OCI-M2 (cell line): Measurements from ENCODE around the gene RNF215.
"Not testable (repeated sequence)": the region's sequence is repeated elsewhere in the genome, so short reads cannot be mapped to it uniquely, and the experiment has no call there.

Source experiments
- DNase-seq: peaks from one replicate; lab custom pipeline; 2025; ENCODE audit not compliant: unreplicated experiment; lab: John Stamatoyannopoulos, UW

RNF215 gene

DNA sequence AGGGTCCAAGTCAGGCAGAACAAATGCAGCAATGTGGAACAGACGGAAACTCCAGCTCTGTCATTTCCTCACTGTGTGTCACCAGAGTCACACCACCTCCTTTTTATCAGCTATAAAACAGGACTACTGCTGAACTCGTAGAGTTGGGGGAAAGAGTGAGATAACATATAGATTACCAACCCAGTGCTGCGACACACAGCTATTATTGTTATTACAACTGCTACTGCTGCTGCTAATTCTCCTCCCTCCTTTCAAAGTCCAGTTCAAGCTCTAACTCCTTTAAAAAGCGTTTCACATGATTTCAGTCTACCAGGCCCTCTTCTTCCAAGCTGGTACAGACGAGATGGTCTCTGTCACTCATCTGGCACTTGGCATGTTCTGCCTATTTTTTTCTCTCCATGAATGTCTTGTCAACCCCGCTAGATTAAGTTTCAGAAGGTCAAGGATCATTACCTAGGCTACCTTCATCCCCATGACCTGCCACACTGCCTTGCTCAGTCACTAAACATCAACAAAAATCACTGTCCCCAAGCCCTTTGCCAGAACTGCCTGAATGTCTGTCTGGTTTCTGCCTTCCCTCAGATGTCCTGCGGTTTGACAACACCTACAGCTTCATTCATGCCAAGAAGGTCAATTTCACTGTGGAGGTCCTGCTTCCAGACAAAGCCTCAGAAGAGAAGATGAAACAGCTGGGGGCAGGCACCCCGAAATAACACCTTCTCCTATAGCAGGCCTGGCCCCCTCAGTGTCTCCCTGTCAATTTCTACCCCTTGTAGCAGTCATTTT, 34.7 kb upstream of the RNF215 start:
- DNase-seq, result no peak

- DNase-seq, result no peak
These were observed 33.3 kb upstream of the RNF215 start for GRCh38 chr22:30420347-30421125.

- DNase-seq, result no peak
These were observed 29.6 kb upstream of the RNF215 start for GRCh38 chr22:30416837-30417236.

GRCh38 chr22:30416403-30416802, 29.2 kb upstream of the RNF215 start:
- no peak for DNase-seq

DNA sequence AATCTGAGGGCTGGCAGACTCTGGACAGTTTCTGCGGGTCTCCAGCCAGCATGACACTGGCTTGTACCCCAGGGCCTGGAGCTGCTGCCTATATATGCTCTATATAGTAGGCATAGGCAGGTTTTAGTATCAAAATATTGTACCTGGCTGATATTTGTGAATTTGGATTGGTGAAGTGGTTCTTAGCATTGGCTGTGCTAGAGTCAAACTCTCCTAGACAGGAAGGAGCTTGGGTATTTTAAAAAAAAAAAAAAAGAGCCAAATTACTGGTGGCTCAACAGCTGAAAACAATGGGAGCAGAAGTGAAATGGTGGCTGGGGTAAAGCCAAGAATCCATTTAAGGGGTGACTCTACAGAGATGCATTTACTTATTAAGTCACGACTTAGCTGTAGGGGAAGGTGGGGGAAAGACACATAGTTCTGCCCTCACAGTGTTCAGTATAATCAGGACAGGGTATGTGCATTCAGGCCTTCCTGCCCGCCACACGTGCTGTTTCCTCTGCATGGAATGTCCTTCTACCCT, 27.4 kb upstream of the RNF215 start:
- DNase-seq, result no peak

GRCh38 chr22:30413745-30414524, 26.7 kb upstream of the RNF215 start:
- DNase-seq, result no peak

- DNase-seq, result no peak
These were observed 25.8 kb upstream of the RNF215 start for GRCh38 chr22:30413001-30413400.

- DNase-seq, result no peak
These were observed 24.6 kb upstream of the RNF215 start for GRCh38 chr22:30411780-30412179.

- no peak for DNase-seq
These were observed 21.3 kb upstream of the RNF215 start for GRCh38 chr22:30408388-30409102.

DNA sequence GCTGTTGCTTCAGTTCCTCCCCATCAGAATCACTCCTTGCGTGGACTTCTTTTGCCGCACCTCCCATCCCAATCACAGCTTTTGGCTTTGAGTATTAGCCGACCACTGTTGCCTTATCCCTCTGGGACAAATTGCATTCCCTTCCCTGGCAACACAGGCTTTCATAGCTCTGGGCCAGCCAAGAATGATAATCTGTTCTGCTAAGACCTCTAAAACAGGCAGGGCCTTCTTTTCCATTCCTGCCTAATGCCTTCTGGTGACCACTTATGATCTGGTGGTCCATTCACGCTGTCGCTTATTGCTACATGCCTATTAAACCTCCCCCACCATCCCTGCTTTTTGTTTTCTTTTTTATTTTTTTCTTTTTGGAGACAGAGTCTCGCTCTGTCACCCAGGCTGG, 19.2 kb upstream of the RNF215 start:
- no peak for DNase-seq

DNA sequence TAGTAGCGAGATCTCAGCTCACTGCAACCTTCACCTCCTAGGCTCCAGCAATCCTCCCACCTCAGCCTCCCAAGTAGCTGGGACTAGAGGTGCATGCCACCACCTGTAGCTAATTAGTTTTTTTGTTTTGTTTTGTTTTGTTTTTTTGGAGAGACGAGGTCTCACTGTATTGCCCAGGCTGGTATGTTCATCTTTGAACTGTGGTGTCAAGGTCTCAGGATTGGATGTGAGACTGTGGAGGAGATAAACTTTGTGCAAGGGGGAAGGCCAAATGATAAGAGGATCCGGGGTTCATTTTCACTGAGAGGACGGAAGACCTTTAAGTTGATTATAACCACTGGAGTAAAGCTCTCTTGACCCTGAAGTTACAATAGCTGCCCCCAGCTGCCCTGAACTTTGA, 18.5 kb upstream of the RNF215 start:
- DNase-seq, result no peak

GRCh38 chr22:30404307-30404706, 17.1 kb upstream of the RNF215 start:
- DNase-seq, result no peak

GRCh38 chr22:30402766-30403104, 15.5 kb upstream of the RNF215 start:
- not testable (repeated sequence) for DNase-seq

GRCh38 chr22:30402028-30402765, 15.0 kb upstream of the RNF215 start:
- DNase-seq, result no peak

GRCh38 chr22:30401024-30401423, 13.8 kb upstream of the RNF215 start:
- not testable (repeated sequence) for DNase-seq

DNA sequence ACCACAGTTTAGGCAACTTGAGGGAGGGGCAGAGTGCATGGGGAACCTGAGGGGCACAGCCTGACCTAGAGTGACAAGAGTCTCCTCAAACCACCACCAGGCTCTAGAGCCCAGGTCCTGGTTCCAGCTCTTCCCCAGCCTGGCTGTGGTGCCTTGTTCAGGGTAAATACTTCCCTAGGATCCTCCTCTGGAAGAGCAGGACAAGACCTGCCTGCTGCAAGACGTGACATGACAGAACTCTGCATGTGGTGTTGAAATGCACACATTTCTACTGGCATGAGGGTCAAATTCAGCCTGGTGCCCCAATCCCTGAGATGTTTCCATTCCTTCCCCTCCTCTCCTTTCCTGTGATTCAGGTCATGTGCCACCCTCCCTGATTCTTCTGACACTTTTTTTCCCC, 12.9 kb upstream of the RNF215 start:
- DNase-seq, result no peak

- DNase-seq, result no peak
These were observed 12.5 kb upstream of the RNF215 start for GRCh38 chr22:30399718-30400117.

GRCh38 chr22:30398685-30399680, 11.8 kb upstream of the RNF215 start:
- no peak for DNase-seq
